Liver (tissue), 3 donors: ENCODE results near the gene TRIM8.

Source experiments
- EGR1 ChIP-seq, 2 donors: IDR thresholded peaks; 2 replicates each; pipeline ENCODE4 v1.6.1; 2016 to 2018; ENCODE audit warnings: antibody characterized with exemption in 2 of 2, low read depth in 2 of 2
- FOXA1 ChIP-seq: IDR thresholded peaks from 2 replicates; pipeline ENCODE4 v1.6.1; 2016; ENCODE audit warnings: antibody characterized with exemption
- RAD21 ChIP-seq, 2 donors: IDR thresholded peaks; 2 replicates each; pipeline ENCODE4 v1.6.1; 2016; ENCODE audit warnings: antibody characterized with exemption in 2 of 2, mild to moderate bottlenecking in 2 of 2
- SP1 ChIP-seq: IDR thresholded peaks from 2 replicates; pipeline ENCODE4 v1.6.1; 2018; ENCODE audit warnings: antibody characterized with exemption, mild to moderate bottlenecking
- YY1 ChIP-seq: IDR thresholded peaks from 2 replicates; pipeline ENCODE4 v1.6.1; 2016; ENCODE audit warnings: antibody characterized with exemption, mild to moderate bottlenecking
- TF ChIP-seq, protein P1 (sequence below): fragments of 150-350 bp; IDR thresholded peaks from 2 replicates; pipeline ENCODE4 v1.5.1; 2017; ENCODE audit warnings: improper control_type of control experiment, low read depth, low read length; ENCODE audit not compliant: missing input control
- TF ChIP-seq, protein P2 (sequence below): IDR thresholded peaks from 2 replicates; pipeline ENCODE4 v1.6.1; 2016; ENCODE audit warnings: antibody characterized with exemption
- TF ChIP-seq, protein P3 (sequence below): IDR thresholded peaks from 2 replicates; pipeline ENCODE4 v1.6.1; 2016; ENCODE audit warnings: antibody characterized with exemption
- TF ChIP-seq, protein P4 (sequence below): IDR thresholded peaks from 2 replicates; pipeline ENCODE4 v1.6.1; 2016; ENCODE audit warnings: antibody characterized with exemption
- TF ChIP-seq, protein P5 (sequence below): IDR thresholded peaks from 2 replicates; pipeline ENCODE4 v1.6.1; 2016; ENCODE audit warnings: antibody characterized with exemption, mild to moderate bottlenecking
- donor health status: healthy.
- donor health status: healthy.

DNA sequence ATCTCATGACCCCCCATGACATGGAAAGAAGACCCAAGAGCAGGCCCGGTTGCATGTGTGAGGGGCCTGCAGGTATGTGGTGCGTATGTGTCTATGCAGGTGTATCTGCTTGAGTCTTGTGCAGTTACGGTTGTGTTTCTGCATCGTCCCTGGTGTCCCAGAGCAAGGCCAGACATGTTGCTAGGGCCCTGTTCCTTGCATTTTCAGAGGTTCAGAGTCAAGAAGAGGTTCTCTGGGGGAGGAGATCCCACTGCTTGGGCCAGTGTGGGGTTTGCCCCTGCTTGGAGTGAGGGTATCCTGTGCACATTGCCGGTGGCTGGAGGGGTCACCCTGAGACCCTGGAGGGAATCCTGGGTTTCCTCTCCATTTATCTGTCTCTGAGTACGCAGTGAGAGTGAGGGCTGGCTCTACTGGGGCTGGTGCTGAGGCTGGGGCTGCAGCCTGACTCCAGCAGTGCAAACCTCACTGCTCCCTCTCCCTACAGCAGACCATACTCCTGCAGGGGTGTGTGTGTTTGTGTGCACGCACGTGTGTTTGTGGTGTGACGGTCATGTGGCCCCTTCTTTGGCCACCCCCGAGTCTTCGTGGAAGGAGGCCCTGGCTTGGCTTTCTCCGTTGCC is 4.1 kb downstream of the TRIM8 start:
- TF ChIP-seq, protein P1, sequence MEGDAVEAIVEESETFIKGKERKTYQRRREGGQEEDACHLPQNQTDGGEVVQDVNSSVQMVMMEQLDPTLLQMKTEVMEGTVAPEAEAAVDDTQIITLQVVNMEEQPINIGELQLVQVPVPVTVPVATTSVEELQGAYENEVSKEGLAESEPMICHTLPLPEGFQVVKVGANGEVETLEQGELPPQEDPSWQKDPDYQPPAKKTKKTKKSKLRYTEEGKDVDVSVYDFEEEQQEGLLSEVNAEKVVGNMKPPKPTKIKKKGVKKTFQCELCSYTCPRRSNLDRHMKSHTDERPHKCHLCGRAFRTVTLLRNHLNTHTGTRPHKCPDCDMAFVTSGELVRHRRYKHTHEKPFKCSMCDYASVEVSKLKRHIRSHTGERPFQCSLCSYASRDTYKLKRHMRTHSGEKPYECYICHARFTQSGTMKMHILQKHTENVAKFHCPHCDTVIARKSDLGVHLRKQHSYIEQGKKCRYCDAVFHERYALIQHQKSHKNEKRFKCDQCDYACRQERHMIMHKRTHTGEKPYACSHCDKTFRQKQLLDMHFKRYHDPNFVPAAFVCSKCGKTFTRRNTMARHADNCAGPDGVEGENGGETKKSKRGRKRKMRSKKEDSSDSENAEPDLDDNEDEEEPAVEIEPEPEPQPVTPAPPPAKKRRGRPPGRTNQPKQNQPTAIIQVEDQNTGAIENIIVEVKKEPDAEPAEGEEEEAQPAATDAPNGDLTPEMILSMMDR = no peak
- TF ChIP-seq FOXA1 = no peak
- TF ChIP-seq SP1 = no peak
- TF ChIP-seq, protein P2, sequence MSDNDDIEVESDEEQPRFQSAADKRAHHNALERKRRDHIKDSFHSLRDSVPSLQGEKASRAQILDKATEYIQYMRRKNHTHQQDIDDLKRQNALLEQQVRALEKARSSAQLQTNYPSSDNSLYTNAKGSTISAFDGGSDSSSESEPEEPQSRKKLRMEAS = no peak
- TF ChIP-seq YY1 = no peak
- no peak for TF ChIP-seq RAD21 (IDR thresholded peaks at IDR 0.05)
- TF ChIP-seq, protein P3, sequence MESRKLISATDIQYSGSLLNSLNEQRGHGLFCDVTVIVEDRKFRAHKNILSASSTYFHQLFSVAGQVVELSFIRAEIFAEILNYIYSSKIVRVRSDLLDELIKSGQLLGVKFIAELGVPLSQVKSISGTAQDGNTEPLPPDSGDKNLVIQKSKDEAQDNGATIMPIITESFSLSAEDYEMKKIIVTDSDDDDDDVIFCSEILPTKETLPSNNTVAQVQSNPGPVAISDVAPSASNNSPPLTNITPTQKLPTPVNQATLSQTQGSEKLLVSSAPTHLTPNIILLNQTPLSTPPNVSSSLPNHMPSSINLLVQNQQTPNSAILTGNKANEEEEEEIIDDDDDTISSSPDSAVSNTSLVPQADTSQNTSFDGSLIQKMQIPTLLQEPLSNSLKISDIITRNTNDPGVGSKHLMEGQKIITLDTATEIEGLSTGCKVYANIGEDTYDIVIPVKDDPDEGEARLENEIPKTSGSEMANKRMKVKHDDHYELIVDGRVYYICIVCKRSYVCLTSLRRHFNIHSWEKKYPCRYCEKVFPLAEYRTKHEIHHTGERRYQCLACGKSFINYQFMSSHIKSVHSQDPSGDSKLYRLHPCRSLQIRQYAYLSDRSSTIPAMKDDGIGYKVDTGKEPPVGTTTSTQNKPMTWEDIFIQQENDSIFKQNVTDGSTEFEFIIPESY = no peak
- TF ChIP-seq, protein P4, sequence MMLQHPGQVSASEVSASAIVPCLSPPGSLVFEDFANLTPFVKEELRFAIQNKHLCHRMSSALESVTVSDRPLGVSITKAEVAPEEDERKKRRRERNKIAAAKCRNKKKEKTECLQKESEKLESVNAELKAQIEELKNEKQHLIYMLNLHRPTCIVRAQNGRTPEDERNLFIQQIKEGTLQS = no peak
- TF ChIP-seq, protein P5, sequence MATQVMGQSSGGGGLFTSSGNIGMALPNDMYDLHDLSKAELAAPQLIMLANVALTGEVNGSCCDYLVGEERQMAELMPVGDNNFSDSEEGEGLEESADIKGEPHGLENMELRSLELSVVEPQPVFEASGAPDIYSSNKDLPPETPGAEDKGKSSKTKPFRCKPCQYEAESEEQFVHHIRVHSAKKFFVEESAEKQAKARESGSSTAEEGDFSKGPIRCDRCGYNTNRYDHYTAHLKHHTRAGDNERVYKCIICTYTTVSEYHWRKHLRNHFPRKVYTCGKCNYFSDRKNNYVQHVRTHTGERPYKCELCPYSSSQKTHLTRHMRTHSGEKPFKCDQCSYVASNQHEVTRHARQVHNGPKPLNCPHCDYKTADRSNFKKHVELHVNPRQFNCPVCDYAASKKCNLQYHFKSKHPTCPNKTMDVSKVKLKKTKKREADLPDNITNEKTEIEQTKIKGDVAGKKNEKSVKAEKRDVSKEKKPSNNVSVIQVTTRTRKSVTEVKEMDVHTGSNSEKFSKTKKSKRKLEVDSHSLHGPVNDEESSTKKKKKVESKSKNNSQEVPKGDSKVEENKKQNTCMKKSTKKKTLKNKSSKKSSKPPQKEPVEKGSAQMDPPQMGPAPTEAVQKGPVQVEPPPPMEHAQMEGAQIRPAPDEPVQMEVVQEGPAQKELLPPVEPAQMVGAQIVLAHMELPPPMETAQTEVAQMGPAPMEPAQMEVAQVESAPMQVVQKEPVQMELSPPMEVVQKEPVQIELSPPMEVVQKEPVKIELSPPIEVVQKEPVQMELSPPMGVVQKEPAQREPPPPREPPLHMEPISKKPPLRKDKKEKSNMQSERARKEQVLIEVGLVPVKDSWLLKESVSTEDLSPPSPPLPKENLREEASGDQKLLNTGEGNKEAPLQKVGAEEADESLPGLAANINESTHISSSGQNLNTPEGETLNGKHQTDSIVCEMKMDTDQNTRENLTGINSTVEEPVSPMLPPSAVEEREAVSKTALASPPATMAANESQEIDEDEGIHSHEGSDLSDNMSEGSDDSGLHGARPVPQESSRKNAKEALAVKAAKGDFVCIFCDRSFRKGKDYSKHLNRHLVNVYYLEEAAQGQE = no peak
- no peak for TF ChIP-seq EGR1 (IDR thresholded peaks at IDR 0.05; ENCODE audit: low read depth in 2 of 2)
